ENCODE data around the gene F10.

DNA sequence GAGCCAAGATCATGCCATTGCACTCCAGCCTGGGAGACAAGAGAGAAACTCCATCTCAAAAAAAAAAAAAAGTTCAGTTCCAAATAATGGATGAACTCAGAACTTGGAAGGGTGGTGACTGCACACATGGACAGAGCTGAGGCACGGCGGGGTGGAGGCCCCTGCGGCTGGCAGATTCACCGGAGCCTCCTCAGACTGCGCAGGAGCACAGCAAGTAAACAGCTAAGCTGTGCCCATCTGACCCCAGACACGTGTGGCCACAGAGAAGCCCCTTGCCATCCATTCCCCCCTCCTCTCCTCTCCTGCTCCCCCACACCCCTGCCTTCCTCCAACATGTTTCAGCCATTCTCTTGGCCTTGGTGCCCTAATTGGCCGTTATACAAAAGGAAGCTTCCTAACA lies 20.3 kb downstream of the F10 start:
- TF ChIP-seq SUZ12 (IDR thresholded peaks at IDR 0.05) = no peak
- no peak for TF ChIP-seq BHLHE40 (IDR thresholded peaks at IDR 0.05; ENCODE audit: borderline replicate concordance)
- no peak for TF ChIP-seq FOXA1 (IDR thresholded peaks at IDR 0.05)
- no peak for TF ChIP-seq ZNF384 (IDR thresholded peaks at IDR 0.05)
- TF ChIP-seq TARDBP (IDR thresholded peaks at IDR 0.05) = no peak
- TF ChIP-seq HDGF (IDR thresholded peaks at IDR 0.05; ENCODE audit: borderline replicate concordance) = no peak
- TF ChIP-seq FOXM1 (IDR thresholded peaks at IDR 0.05; ENCODE audit: borderline replicate concordance) = no peak
- TF ChIP-seq NFRKB (IDR thresholded peaks at IDR 0.05) = no peak

Data from HEK293T (cell line).